GM23248 (cell line): ENCODE results near the gene BICDL2.

Experiments used
- EZH2 ChIP-seq: fragments of 200-600 bp; sonication (generic); IDR thresholded peaks from 2 replicates; pipeline ENCODE4 v1.6.1; 2018; ENCODE audit warnings: antibody characterized with exemption, mild to moderate bottlenecking; ENCODE audit not compliant: insufficient read depth, poor library complexity, severe bottlenecking
- EZH2phosphoT487 ChIP-seq: fragments of 200-600 bp; sonication (generic); IDR thresholded peaks from 2 replicates; pipeline ENCODE4 v1.6.1; 2018; ENCODE audit warnings: antibody characterized with exemption, moderate library complexity, mild to moderate bottlenecking, low read depth; ENCODE audit not compliant: insufficient read depth

DNA sequence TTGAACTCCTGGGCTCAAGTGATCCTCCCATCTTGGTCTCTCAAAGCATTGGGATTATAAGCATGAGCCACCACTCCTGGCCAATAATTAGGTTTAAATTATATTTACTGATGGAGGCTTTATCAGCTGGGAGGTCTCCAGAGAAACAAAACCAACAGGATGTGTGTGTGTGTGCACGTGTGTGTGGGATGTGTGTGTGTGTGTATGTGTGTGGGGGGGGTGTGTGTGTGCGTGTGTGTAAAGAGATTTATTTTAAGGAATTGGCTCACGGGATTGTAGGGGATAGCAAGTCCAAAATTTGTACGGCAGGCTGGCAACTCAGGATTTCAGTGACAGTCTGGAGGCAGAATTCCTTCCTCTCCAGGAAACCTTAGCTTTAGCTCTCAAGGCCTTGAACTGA lies 14.3 kb upstream of the BICDL2 start:
- TF ChIP-seq EZH2phosphoT487 (no peak), EZH2 (no peak)
